ENCODE data around the gene CCDC30.
"Not testable (repeated sequence)": the region's sequence is repeated elsewhere in the genome, so short reads cannot be mapped to it uniquely, and the experiment has no call there.

CCDC30 gene

GRCh38 chr1:42533101-42533863, 70.2 kb downstream of the CCDC30 start:
- DNase-seq, result no peak

DNA sequence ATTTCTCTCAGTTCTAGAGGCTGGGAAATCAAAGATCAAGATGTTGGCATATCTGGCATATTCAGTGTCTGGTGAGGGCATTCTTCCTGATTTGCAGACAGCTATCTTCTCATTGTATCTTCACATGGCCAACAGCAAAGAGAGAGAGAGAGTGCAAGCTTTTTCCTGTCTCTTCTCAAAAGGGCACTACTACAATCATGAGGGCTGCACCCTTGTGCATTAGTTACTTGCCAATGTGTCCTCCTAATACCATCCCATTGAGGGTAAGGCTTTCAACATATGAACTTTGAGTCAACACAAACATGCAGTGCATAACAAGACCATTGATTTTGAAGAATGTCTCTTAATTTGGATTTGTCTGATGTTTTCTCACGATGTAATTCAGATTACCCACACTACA, 78.0 kb downstream of the CCDC30 start:
- no peak for DNase-seq

DNA sequence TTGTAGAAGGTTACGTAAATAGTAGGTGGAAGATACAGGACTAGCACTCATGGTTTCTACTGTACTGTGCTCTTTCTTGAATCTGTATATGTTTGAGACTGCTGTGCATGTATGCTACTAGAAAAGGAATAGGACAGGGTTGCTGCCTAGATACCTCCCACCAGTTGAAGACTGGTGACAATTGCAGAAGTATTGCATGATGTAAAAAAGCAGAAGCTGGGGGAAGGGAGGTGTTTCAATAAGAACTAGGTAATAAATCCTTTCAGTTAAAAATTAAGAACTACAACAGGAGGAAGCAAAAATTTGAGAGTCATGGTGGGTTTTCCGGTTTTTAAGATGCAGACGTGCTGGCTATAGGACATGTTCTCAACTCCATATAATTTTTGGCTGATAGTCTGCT, 88.1 kb downstream of the CCDC30 start:
- DNase-seq, result no peak

DNA sequence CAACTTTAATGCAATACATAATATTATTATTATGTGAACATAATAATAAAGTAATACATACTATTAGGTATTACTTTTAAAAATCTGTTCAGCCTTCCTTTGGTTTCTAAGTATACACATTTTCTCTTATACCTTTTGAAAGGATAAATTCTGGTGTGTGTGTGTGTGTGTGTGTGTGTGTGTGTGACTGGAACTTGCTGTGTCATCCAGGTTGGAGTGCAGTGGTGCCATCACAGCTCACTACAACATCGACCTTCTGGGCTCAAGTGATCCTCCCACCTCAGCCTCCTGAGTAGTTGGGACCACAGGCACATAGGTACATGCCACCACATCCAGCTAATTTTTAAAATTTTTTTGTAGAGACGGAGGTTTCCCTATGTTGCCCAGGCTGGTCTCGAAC, 88.5 kb downstream of the CCDC30 start:
- no peak for DNase-seq

DNA sequence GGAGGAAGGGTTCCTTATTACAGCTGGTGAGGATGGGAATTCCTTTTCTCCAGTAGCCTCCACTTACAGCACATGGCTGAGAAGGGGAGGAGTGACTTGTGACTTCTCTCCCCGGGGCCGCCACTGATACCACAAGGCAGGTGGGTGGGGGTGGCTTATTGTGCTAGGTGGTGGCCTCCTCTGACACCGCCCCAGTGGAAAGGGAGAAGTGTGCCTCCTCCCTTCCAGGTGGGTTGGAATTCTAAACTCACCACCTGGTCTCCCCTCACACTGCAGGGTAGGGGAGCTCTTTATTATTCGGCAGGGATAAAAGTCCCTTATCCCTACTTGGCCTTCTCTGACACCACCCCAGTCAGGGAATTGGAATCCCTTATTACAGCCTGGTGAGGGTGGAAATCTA, 89.5 kb downstream of the CCDC30 start:
- no peak for DNase-seq

GRCh38 chr1:42557230-42557851, 94.3 kb downstream of the CCDC30 start:
- DNase-seq, result no peak

DNA sequence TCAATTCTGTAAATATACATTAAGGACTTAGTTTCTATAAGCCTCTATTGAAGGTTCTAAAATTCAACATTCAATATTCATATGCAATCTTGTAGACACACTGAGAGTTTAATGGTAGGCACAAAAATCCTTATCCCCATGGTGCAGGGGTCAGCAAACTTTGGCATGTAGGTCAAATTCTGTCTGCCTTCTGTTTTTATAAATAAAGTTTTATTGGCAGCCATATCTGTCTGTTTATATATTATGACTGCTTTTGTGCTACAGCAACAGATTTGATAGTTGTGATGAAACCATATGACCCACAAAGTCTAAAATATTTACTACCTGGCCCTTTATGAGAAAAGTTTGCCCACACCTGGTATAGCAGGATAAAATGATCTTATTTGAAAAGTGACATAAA, 104.0 kb downstream of the CCDC30 start:
- DNase-seq, result no peak

- DNase-seq, result no peak
Measured at GRCh38 chr1:42576935-42577334, 113.8 kb downstream of the CCDC30 start.

GRCh38 chr1:42586016-42586415, 122.9 kb downstream of the CCDC30 start:
- no peak for DNase-seq

DNA sequence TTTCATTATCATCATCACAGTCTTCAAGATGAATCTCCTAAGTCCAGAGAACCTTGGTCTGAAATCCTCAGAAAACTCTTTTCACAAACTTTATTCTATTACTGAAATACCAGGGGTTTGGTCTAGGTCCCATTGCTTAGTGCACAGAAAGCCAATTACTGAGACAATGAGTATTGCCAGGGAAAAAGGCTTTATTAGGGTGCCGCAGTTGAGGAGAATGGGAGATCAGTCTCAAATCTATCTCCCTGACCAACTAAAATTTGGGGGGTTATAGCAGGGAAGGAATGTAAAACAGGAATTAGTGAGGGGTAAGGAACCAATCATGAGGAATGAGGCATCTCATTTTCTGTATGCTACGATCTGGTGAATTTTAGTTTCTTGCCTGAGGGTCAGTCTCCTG, 124.7 kb downstream of the CCDC30 start:
- no peak for DNase-seq

- no peak for DNase-seq
Measured at GRCh38 chr1:42592811-42593210, 129.7 kb downstream of the CCDC30 start.

DNA sequence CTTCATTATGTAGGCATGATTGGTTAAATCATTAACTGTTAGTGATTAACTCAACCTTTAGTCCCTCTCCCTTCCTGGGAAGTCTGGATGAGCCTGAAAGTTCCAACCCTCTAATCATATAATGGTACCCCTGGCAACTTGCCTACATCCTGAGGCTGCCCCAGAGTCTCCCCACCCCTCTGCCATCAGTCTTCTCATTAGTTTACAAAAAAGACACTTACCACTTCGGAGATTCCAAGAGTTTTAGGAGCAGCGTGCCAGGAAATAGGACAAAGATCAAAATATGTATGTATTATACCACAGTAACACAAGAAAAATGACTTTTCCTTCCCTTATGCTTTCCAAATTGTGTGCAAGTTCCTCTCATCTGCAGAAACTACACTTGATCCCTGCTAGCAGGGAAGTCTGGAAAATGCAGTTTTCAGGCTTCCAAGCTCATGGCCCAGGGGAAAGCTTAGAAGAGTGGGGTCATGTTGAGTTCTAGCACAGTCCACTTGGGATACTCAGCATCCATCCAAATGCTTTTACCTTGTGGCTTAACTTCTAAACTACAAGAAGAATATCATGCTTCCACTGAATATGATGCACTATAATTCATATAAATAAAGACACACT, 130.5 kb downstream of the CCDC30 start:
- DNase-seq, result no peak

GRCh38 chr1:42601472-42601871, 138.4 kb downstream of the CCDC30 start:
- no peak for DNase-seq

- DNase-seq, result no peak
Measured at GRCh38 chr1:42613803-42614131, 150.7 kb downstream of the CCDC30 start.

GRCh38 chr1:42618866-42619265, 155.8 kb downstream of the CCDC30 start:
- no peak for DNase-seq

GRCh38 chr1:42620307-42620706, 157.2 kb downstream of the CCDC30 start:
- no peak for DNase-seq

DNA sequence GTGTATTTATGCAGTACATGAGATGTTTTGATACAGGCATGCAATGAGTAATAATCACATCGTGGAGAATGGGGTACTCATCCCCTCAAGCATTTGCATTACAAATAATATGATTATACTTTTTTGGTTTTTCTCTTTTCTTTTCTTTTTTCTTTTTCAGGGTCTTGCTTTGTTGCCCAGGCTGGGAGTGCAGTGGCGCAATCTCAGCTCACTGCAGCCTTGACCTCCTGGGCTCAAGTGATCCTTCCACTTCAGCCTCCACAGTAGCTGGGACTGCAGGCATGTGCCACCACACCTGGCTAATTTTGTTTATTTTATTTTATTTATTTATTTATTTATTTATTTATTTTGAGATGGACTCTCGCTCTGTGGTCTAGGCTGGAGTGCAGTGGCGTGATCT, 158.1 kb downstream of the CCDC30 start:
- not testable (repeated sequence) for DNase-seq

- not testable (repeated sequence) for DNase-seq
Measured at GRCh38 chr1:42627205-42627604, 164.1 kb downstream of the CCDC30 start.

GRCh38 chr1:42639116-42639515, 176.0 kb downstream of the CCDC30 start:
- DNase-seq, result no peak

- DNase-seq, result no peak
Measured at GRCh38 chr1:42646056-42646455, 183.0 kb downstream of the CCDC30 start.

- peak; percentile 7 for DNase-seq
Measured at GRCh38 chr1:42657201-42657600, 194.1 kb downstream of the CCDC30 start.

GRCh38 chr1:42657981-42658876, 195.1 kb downstream of the CCDC30 start, which contains the start of gene PPIH:
TSS of gene PPIH (plus strand) at chr1:42658423. CDS start at chr1:42658447, 24 bp downstream.
- DNase-seq, result peak; percentile 93

DNA sequence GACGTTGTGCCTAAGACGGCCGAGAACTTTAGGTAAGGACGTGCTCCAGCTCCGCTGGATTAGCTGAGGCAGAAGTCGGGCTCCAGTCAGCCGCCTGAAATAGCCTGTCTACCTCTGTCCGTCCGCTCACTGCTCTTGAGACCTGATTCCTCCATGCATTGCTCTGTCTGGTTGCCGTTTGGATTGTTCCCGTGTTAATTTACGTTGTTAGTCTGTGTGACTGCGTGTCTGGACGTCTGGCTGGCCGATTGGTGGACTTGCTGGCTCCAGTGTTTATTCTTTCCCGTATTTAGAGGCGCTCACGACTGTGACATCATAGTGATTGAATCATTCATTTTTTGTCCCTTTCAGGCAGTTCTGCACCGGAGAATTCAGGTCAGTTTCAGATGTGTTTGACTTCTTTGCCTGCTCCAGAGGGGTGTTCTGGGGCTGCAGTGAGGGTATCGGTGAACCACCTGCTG, 195.8 kb downstream of the CCDC30 start:
- no peak for DNase-seq

Measured in CD4-positive, alpha-beta T cell treated with Interleukin-10 for 1 hour (primary cell).